ENCODE measurements around the gene NFATC3. TPM values are rescaled to one million over a fixed set of nuclear protein-coding genes. Genes with fewer than 3 reads are reported as not detected.
A peak's percentile ranks its signal among the peaks of the same experiment; 100 is the strongest.

The NFATC3 gene
- total RNA-seq, 2 experiments from 2014 or later: 84.8 to 94.4 TPM

DNA sequence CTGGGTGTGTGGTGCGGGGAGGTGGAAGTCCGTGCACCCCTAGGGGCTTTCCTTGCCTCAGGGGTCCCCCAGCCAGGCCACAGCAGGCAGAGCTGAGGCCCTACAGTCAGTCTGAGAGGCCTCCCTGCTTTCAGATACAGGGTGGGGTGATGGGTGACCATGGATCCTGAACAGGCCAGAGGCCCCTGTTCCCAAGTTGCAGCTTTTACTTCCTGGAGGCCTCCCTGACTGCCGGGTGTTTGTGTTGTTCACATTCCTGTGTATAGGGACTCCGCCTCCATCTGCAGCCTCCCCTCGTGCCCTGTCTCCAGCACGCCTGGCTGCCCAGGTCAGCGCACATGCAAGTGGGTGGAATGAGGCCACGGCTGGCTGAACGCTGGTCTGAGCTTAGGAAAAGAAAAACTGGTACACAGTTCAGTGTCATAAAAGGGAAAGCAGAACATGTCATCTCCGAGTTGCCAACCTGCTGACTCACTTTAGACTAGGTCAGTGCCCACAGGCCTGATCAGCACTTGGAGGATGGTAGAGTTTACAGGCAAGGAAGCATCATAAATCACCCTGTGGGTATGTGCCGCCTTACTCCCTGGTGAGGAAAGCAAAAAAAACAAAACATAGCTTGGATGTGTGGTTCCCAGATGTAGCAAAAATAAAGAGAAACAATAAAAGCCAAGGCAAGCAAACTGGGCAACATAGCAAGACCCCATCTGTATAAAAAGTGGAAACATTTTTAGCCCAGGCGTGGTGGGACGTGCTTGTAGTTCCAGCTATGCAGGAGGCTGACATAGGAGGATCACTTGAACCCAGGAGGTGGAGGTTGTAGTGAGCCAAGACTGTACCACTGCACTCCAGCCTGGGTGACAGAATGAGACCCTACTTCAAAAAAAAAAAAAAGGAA lies 173.0 kb downstream of the NFATC3 start:
- H3K9me3 Mint-ChIP-seq: no peaks in the 10 kb centered on the region
- intact Hi-C loops (cut with DNase I, micrococcal nuclease): no loop called here
- Histone ChIP-seq H3K4me1 (ENCODE audit: insufficient read depth, low read length) (peaks cover 23% of the 10 kb centered on the region), H3K27ac (ENCODE audit: low read depth in 1 of 2, low read length in 2 of 2) (no peak overlapping the region), H3K36me3 (ENCODE audit: insufficient read depth, low read length) (peaks cover 37% of the 10 kb centered on the region), H3K9me3 (ENCODE audit: control insufficient read depth in 1 of 2, insufficient read depth in 1 of 2, low read length in 2 of 2) (no peaks in the 10 kb centered on the region), H3K27me3 (ENCODE audit: control insufficient read depth in 1 of 2, insufficient read depth in 2 of 2, low read length in 2 of 2) (no peaks in the 10 kb centered on the region), H3K4me3 (ENCODE audit: low read length) (no peak overlapping the region)
- ATAC-seq (ENCODE audit: poor library complexity) (no peak), DNase-seq (peak in 1 of 14 experiments; percentile 20)
- no peak overlapping the region for H3K27ac Mint-ChIP-seq
- no peak overlapping the region for H3K4me3 Mint-ChIP-seq
- CTCF ChIA-PET: interaction anchor here (1.5 to 1.9 kb wide), 2 partner anchors 71 to 441 kb away, joined by 3 to 9 read pairs; no protein-coding TSS in a partner anchor
- H3K4me1 Mint-ChIP-seq (ENCODE audit: low read depth): peaks cover 20% of the 10 kb centered on the region
- no peaks in the 10 kb centered on the region for H3K27me3 Mint-ChIP-seq
- H3K36me3 Mint-ChIP-seq (ENCODE audit: low read depth): peaks cover 20% of the 10 kb centered on the region
- POLR2A ChIA-PET: interaction anchor here (0.8 to 3.3 kb wide), 5 partner anchors 13 to 52 kb away, joined by 3 to 13 read pairs (median 3); partner anchors contain the start of genes PLA2G15, PRMT7 and SLC7A6OS
- TF ChIP-seq, protein P1, sequence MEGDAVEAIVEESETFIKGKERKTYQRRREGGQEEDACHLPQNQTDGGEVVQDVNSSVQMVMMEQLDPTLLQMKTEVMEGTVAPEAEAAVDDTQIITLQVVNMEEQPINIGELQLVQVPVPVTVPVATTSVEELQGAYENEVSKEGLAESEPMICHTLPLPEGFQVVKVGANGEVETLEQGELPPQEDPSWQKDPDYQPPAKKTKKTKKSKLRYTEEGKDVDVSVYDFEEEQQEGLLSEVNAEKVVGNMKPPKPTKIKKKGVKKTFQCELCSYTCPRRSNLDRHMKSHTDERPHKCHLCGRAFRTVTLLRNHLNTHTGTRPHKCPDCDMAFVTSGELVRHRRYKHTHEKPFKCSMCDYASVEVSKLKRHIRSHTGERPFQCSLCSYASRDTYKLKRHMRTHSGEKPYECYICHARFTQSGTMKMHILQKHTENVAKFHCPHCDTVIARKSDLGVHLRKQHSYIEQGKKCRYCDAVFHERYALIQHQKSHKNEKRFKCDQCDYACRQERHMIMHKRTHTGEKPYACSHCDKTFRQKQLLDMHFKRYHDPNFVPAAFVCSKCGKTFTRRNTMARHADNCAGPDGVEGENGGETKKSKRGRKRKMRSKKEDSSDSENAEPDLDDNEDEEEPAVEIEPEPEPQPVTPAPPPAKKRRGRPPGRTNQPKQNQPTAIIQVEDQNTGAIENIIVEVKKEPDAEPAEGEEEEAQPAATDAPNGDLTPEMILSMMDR (IDR thresholded peaks at IDR 0.05): no peak

DNA sequence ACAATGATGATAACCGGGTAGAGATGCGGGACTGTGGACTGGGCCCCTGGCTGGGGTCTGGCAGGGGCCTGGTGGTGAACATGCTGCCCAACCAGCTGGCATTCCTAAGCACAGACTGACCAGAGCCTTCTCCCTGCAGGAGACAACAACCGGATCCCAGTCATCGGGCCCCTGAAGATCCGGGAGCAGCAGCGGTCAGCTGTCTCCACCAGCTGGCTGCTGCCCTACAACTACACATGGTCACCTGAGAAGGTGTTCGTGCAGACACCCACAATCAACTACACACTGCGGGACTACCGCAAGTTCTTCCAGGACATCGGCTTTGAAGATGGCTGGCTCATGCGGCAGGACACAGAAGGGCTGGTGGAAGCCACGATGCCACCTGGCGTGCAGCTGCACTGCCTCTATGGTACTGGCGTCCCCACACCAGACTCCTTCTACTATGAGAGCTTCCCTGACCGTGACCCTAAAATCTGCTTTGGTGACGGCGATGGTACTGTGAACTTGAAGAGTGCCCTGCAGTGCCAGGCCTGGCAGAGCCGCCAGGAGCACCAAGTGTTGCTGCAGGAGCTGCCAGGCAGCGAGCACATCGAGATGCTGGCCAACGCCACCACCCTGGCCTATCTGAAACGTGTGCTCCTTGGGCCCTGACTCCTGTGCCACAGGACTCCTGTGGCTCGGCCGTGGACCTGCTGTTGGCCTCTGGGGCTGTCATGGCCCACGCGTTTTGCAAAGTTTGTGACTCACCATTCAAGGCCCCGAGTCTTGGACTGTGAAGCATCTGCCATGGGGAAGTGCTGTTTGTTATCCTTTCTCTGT lies 174.0 kb downstream of the NFATC3 start:
- Histone ChIP-seq H3K27ac (ENCODE audit: low read depth in 1 of 2, low read length in 2 of 2) (no peak overlapping the region), H3K4me1 (ENCODE audit: insufficient read depth, low read length) (peaks cover 33% of the 10 kb centered on the region), H3K27me3 (ENCODE audit: control insufficient read depth in 1 of 2, insufficient read depth in 2 of 2, low read length in 2 of 2) (no peaks in the 10 kb centered on the region), H3K4me3 (ENCODE audit: low read length) (no peak overlapping the region), H3K36me3 (ENCODE audit: insufficient read depth, low read length) (peaks cover 29% of the 10 kb centered on the region), H3K9me3 (ENCODE audit: control insufficient read depth in 1 of 2, insufficient read depth in 1 of 2, low read length in 2 of 2) (no peaks in the 10 kb centered on the region)
- POLR2A ChIA-PET: interaction anchor here (2.9 to 3.3 kb wide), 2 partner anchors 14 to 69 kb away, joined by 13 to 18 read pairs; partner anchors contain the start of gene PLA2G15
- Mint-ChIP-seq H3K27me3 (no peaks in the 10 kb centered on the region), H3K4me1 (ENCODE audit: low read depth) (peaks cover 30% of the 10 kb centered on the region), H3K36me3 (ENCODE audit: low read depth) (peaks cover 29% of the 10 kb centered on the region), H3K4me3 (no peak overlapping the region), H3K27ac (no peak overlapping the region), H3K9me3 (no peaks in the 10 kb centered on the region)
- CTCF ChIA-PET: interaction anchor here (1.5 to 5.8 kb wide), 3 partner anchors 67 to 442 kb away, joined by 3 to 148 read pairs (median 9); no protein-coding TSS in a partner anchor
- ATAC-seq (ENCODE audit: poor library complexity) (no peak), DNase-seq (no peak)
- intact Hi-C loops (cut with DNase I, micrococcal nuclease): no loop called here
- TF ChIP-seq, protein P1 (IDR thresholded peaks at IDR 0.05): no peak

DNA sequence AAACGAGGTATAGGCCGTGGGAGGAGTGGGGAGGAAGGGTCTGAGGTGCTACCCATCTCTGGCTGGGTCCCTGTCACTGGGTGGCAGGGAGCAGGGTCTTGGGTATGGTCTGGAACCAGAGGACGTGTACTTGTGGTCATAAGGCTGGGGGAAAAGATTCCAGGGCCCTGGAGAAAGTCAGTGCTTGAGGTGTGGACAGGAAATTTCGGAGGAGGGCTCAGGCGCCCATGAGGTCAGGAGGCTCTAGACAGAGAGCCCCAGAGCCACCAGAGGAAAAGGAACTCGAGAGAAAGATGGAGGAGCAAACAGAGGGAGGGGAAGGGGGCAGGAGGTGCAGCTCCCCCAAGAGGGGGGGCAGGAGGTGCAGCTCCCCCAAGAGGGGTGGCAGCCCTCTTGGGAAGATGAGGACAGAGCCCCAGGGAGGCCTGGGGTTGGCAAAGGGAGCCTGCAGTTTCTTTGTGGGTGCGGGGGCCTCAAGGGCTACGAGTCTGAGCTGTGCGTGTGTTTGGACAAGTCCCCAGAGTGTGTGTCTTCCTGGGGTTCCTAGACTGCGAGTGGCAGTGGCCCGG lies 178.5 kb downstream of the NFATC3 start:
- peaks cover 56% of the 10 kb centered on the region for H3K4me1 ChIP-seq (ENCODE audit: insufficient read depth, low read length)
- POLR2A ChIA-PET: interaction anchor here (0.6 to 5.1 kb wide), 19 partner anchors 9 to 184 kb away, joined by 3 to 151 read pairs (median 5); partner anchors contain the start of genes ESRP2, NFATC3, PLA2G15 and PRMT7

More for the DNA sequence above, 178.5 kb downstream of the NFATC3 start:
- H3K27ac ChIP-seq (ENCODE audit: low read depth in 1 of 2, low read length in 2 of 2): peak overlapping the region; percentile 96 to 99
- ATAC-seq (ENCODE audit: poor library complexity) (no peak), DNase-seq (no peak)
- Mint-ChIP-seq H3K27me3 (no peaks in the 10 kb centered on the region), H3K36me3 (ENCODE audit: low read depth) (peaks cover 44% of the 10 kb centered on the region), H3K27ac (peak overlapping the region; percentile 94), H3K4me1 (ENCODE audit: low read depth) (peaks cover 56% of the 10 kb centered on the region), H3K4me3 (peak overlapping the region; percentile 98), H3K9me3 (no peaks in the 10 kb centered on the region)
- intact Hi-C loops (cut with DNase I, micrococcal nuclease): loop anchor here (1.0 to 5.0 kb wide), 4 partner anchors 21 to 254 kb away; partner anchors contain the start of genes PRMT7 (in 1 of the 2) and SLC7A6OS (in 1 of the 2)
- H3K9me3 ChIP-seq (ENCODE audit: control insufficient read depth in 1 of 2, insufficient read depth in 1 of 2, low read length in 2 of 2): no peaks in the 10 kb centered on the region
- CTCF ChIA-PET: interaction anchor here (0.6 to 5.8 kb wide), 15 partner anchors 11 to 246 kb away, joined by 3 to 278 read pairs (median 4); partner anchors contain the start of genes PLA2G15, PRMT7 and SLC7A6OS
- H3K27me3 ChIP-seq (ENCODE audit: control insufficient read depth in 1 of 2, insufficient read depth in 2 of 2, low read length in 2 of 2): no peaks in the 10 kb centered on the region
- TF ChIP-seq, protein P1 (IDR thresholded peaks at IDR 0.05): no peak
- H3K4me3 ChIP-seq (ENCODE audit: low read length): peak overlapping the region; percentile 74
- H3K36me3 ChIP-seq (ENCODE audit: insufficient read depth, low read length): peaks cover 23% of the 10 kb centered on the region
